Esophagus muscularis mucosa (tissue), 4 donors: Measurements from ENCODE around the gene CARD14. TPM values are rescaled to one million over a fixed set of nuclear protein-coding genes. Genes with fewer than 3 reads are reported as not detected.

Experiments
- DNase-seq: peaks from one replicate; pipeline ENCODE4 v3.0.0-alpha.2; 2017; ENCODE audit errors: extremely low spot score
- H3K27ac ChIP-seq, 4 donors: fragments of 200-600 bp; sonication (generic); replicated peaks in 1 of 4; 1 replicate in 3 of 4; 2 replicates in 1 of 4; pipeline ENCODE4 v1.5.1; 2016 to 2019; ENCODE audit warnings: mild to moderate bottlenecking in 1 of 4
- H3K27me3 ChIP-seq, 4 donors: fragments of 200-600 bp; sonication (generic); one replicate each; pipeline versions ENCODE4 v1.5.1 to v1.6.0; 2016 to 2019
- H3K36me3 ChIP-seq, 4 donors: fragments of 200-600 bp; sonication (generic); one replicate each; pipeline ENCODE4 v1.5.1; 2016 to 2019
- H3K4me1 ChIP-seq, 4 donors: fragments of 200-600 bp; sonication (generic); one replicate each; pipeline ENCODE4 v1.5.1; 2016 to 2019
- H3K4me3 ChIP-seq, 4 donors: fragments of 200-600 bp; sonication (generic); 1 replicate in 2 of 4; 2 replicates in 2 of 4; pipeline ENCODE4 v1.5.1; 2016 to 2019; ENCODE audit warnings: mild to moderate bottlenecking in 4 of 4, moderate library complexity in 1 of 4
- H3K9me3 ChIP-seq, 4 donors: fragments of 200-600 bp; sonication (generic); 1 replicate in 3 of 4; 2 replicates in 1 of 4; pipeline ENCODE4 v1.5.1; 2016 to 2019
- CTCF ChIP-seq, 3 experiments: fragments of 200-600 bp in 2 of 3; fragments of 450-650 bp in 1 of 3; sonication (generic) in 2 of 3; IDR thresholded peaks; one replicate each; pipeline ENCODE4 v1.5.1; 2017 to 2019; ENCODE audit warnings: antibody characterized with exemption in 3 of 3, mild to moderate bottlenecking in 2 of 3, moderate library complexity in 1 of 3
- EP300 ChIP-seq: sonication (generic); formaldehyde crosslinking; IDR thresholded peaks from one replicate; pipeline ENCODE4 v1.6.1; 2017; ENCODE audit warnings: antibody characterized with exemption
- POLR2A ChIP-seq: fragments of 450-650 bp; IDR thresholded peaks from one replicate; pipeline ENCODE4 v1.6.1; 2017; ENCODE audit warnings: antibody characterized with exemption, moderate library complexity, mild to moderate bottlenecking, low read depth
- POLR2AphosphoS5 ChIP-seq, 2 donors: sonication (generic); formaldehyde crosslinking; IDR thresholded peaks; one replicate each; pipeline ENCODE4 v1.6.1; 2017; ENCODE audit warnings: antibody characterized with exemption in 2 of 2
- WGBS: methylation state at CpG from one replicate; pipeline ENCODE4 v1.1.5; 2018; 5-methylcytosine and 5-hydroxymethylcytosine counted together
- intact Hi-C: fragments of 100-400 bp; cut with DNase I; formaldehyde crosslinking; loops from one replicate; pipeline ENCODE4 v1.15.1; 2023
- total RNA-seq, 4 donors: library from RNA; depleted of rRNA; stranded (reverse); fragments of >200 nt; gene quantifications; one replicate each; pipeline versions ENCODE4 v1.1.0 to v1.2.1, GENCODE V29; 2016

Gene CARD14
- total RNA-seq, 4 donors from 2014 or later, result 0.23 to 0.33 (median 0.32) TPM; not detected in 1

DNA sequence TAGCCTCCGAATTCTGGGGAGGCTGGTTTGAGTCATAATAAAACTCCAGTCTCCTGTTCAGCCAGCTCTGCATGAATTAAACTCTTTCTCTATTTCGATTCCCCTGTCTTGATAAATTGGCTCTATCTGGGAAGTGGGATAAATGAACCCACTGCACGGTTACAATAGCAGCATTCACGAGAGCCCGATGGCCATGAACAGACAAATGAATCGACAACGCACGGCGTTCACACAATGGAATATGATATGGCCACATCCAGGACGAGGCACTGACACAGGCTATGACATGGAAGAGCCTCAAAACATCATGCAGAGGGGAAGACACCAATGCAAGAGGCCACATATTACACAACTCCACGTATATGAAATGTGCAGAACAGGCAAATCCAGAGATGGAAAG lies 5.6 kb upstream of the CARD14 start:
- TF ChIP-seq POLR2A (no peak), POLR2AphosphoS5 (IDR thresholded peaks at IDR 0.05) (no peak), EP300 (no peak), CTCF (IDR thresholded peaks at IDR 0.05) (no peak)
- no peak for DNase-seq
- Histone ChIP-seq H3K27ac (no peak overlapping the region), H3K4me1 (no peaks in the 10 kb centered on the region), H3K36me3 (no peaks in the 10 kb centered on the region), H3K27me3 (peaks cover 0 to 13% (median 0%) of the 10 kb centered on the region in 4 donors), H3K4me3 (no peak overlapping the region), H3K9me3 (no peaks in the 10 kb centered on the region)
- 91% methylated on average over 11 of the region's 11 CpGs for WGBS
- intact Hi-C loops, result no loop called here

DNA sequence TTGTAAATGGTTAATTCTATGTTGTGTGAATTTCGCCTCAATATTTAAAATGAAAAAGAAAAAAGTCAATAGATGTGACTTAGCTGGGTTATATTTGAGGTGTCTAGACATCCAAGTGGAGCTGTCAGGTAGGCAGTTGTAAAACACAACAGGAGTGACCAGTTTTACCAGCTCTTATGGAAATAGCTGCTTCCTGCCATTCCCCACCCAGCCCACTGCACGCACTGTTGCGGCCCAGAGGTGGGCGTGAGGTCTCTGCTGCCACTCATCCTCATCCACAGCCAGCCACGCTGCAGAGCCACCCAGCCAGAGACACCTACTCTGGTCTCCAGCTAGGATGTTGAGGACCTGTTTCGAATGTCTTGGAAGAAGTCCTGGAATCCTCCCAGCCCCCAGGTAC lies 3.4 kb upstream of the CARD14 start:
- Histone ChIP-seq H3K4me1 (no peaks in the 10 kb centered on the region), H3K9me3 (no peaks in the 10 kb centered on the region), H3K4me3 (no peak overlapping the region), H3K36me3 (no peaks in the 10 kb centered on the region), H3K27ac (no peak overlapping the region), H3K27me3 (peaks cover 0 to 7% (median 0%) of the 10 kb centered on the region in 4 donors)
- DNase-seq, result no peak
- intact Hi-C loops, result no loop called here
- 90% methylated on average over 6 of the region's 6 CpGs for WGBS
- TF ChIP-seq EP300 (no peak), POLR2A (no peak), POLR2AphosphoS5 (IDR thresholded peaks at IDR 0.05) (no peak), CTCF (IDR thresholded peaks at IDR 0.05) (no peak)

DNA sequence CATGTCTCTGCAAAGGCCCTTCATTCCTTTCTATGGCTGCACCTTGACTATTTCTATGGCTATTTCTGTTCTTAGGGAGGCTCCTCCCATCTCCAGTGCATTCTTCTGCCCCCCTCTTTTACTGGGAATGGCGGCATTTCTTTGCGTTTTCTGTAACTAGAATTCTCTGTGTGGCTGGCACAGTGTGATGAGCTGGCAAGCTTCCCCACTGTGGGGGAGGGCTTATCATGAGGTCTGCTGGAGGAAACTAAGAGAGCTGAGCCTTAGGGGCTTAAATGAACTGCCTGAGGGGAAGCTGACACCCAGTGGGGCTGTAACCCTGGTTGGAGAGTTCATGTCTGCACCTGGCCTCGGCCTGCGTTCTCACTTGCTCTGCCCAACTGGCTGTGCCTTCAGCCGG lies 1.5 kb upstream of the CARD14 start:
- 77% methylated on average over 4 of the region's 5 CpGs for WGBS
- no peak overlapping the region for H3K4me3 ChIP-seq
- H3K4me1 ChIP-seq, result no peaks in the 10 kb centered on the region
- no peaks in the 10 kb centered on the region for H3K36me3 ChIP-seq
- intact Hi-C loops, result no loop called here
- H3K27me3 ChIP-seq, result peaks cover 0 to 10% (median 0%) of the 10 kb centered on the region in 4 donors
- DNase-seq, result no peak
- H3K27ac ChIP-seq, result no peak overlapping the region
- TF ChIP-seq EP300 (no peak), CTCF (IDR thresholded peaks at IDR 0.05) (no peak), POLR2A (no peak), POLR2AphosphoS5 (IDR thresholded peaks at IDR 0.05) (no peak)
- no peaks in the 10 kb centered on the region for H3K9me3 ChIP-seq

DNA sequence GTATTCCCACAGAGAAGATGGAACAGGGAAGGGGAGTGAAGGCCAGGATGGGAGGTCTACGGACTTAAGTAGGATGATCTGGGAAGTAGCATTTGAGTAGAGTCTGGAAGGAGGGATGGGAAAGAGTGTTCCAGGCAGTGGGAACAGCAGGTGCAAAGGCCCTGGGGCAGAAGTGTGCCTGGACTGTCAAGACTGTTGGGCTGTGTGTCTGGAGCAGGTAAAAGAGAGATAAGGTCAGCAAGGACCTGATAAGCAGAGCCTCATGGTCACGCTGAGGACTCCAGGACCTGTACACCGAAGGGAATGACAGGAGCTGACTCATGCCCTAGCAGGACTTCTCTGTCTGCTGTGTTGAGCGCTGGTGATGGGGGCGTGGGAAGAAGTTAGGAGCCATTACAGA lies 723 bp upstream of the CARD14 start:
- H3K4me3 ChIP-seq, result no peak overlapping the region
- H3K4me1 ChIP-seq, result no peaks in the 10 kb centered on the region
- no peak overlapping the region for H3K27ac ChIP-seq
- no peaks in the 10 kb centered on the region for H3K9me3 ChIP-seq
- TF ChIP-seq POLR2AphosphoS5 (IDR thresholded peaks at IDR 0.05) (no peak), POLR2A (no peak), EP300 (no peak), CTCF (IDR thresholded peaks at IDR 0.05) (no peak)
- intact Hi-C loops, result no loop called here
- WGBS, result 92% methylated on average over 5 of the region's 5 CpGs
- no peaks in the 10 kb centered on the region for H3K36me3 ChIP-seq
- peaks cover 0 to 10% (median 0%) of the 10 kb centered on the region in 4 donors for H3K27me3 ChIP-seq
- no peak for DNase-seq

- no peak for DNase-seq
- H3K4me3 ChIP-seq, result no peak overlapping the region
- no peak overlapping the region for H3K27ac ChIP-seq
- 95% methylated on average over 4 of the region's 7 CpGs for WGBS
- H3K36me3 ChIP-seq, result no peaks in the 10 kb centered on the region
- no peak for TF ChIP-seq CTCF (IDR thresholded peaks at IDR 0.05)
- no peak for TF ChIP-seq POLR2A
- no peak for TF ChIP-seq POLR2AphosphoS5 (IDR thresholded peaks at IDR 0.05)
- TF ChIP-seq EP300, result no peak
- H3K4me1 ChIP-seq, result peaks cover 0 to 5% (median 0%) of the 10 kb centered on the region in 4 donors
- intact Hi-C loops, result no loop called here
- peaks cover 0 to 11% (median 0%) of the 10 kb centered on the region in 4 donors for H3K27me3 ChIP-seq
- H3K9me3 ChIP-seq, result no peaks in the 10 kb centered on the region
These were observed 1.9 kb downstream of the CARD14 start for GRCh38 chr17:80171681-80172080.
